NCI-H2081 (cell line): ENCODE data around the gene MYO18B.
"Not testable (repeated sequence)": the region's sequence is repeated elsewhere in the genome, so short reads cannot be mapped to it uniquely, and the experiment has no call there.

Experiments used
- DNase-seq, 2 experiments: peaks; one replicate each; lab custom pipeline; 2025; lab: John Stamatoyannopoulos, UW

MYO18B gene

GRCh38 chr22:25741692-25742626, at the start of gene MYO18B:
TSS of gene MYO18B (plus strand) at chr22:25742188. CDS start at chr22:25761093, 18,905 bp downstream.
- no peak for DNase-seq

- DNase-seq: no peak
These were observed 49.4 kb upstream of the MYO18B start for GRCh38 chr22:25692397-25693267.

GRCh38 chr22:25693268-25693565, 48.8 kb upstream of the MYO18B start:
- DNase-seq: no peak

GRCh38 chr22:25694196-25694907, 47.6 kb upstream of the MYO18B start:
- DNase-seq: no peak

GRCh38 chr22:25695146-25695545, 46.8 kb upstream of the MYO18B start:
- DNase-seq: no peak

GRCh38 chr22:25696763-25697162, 45.2 kb upstream of the MYO18B start:
- no peak for DNase-seq

- no peak for DNase-seq
These were observed 44.8 kb upstream of the MYO18B start for GRCh38 chr22:25697181-25697664.

- no peak for DNase-seq
These were observed 44.0 kb upstream of the MYO18B start for GRCh38 chr22:25697978-25698377.

- DNase-seq: no peak
These were observed 43.5 kb upstream of the MYO18B start for GRCh38 chr22:25698461-25698860.

GRCh38 chr22:25698978-25699377, 43.0 kb upstream of the MYO18B start:
- DNase-seq: no peak

- no peak for DNase-seq
These were observed 40.8 kb upstream of the MYO18B start for GRCh38 chr22:25701056-25701780.

GRCh38 chr22:25702040-25702439, 39.9 kb upstream of the MYO18B start:
- DNase-seq: peak; percentile 7 to 25

- no peak for DNase-seq
These were observed 39.3 kb upstream of the MYO18B start for GRCh38 chr22:25702571-25703167.

- DNase-seq: no peak
These were observed 37.3 kb upstream of the MYO18B start for GRCh38 chr22:25704701-25705100.

GRCh38 chr22:25706197-25706596, 35.8 kb upstream of the MYO18B start:
- DNase-seq: no peak

GRCh38 chr22:25708430-25708829, 33.6 kb upstream of the MYO18B start:
- not testable (repeated sequence) for DNase-seq

- DNase-seq: no peak
These were observed 32.2 kb upstream of the MYO18B start for GRCh38 chr22:25709758-25710157.

GRCh38 chr22:25710501-25710900, 31.5 kb upstream of the MYO18B start:
- no peak for DNase-seq

GRCh38 chr22:25711491-25711890, 30.5 kb upstream of the MYO18B start:
- DNase-seq: no peak

GRCh38 chr22:25712661-25713400, 29.2 kb upstream of the MYO18B start:
- no peak for DNase-seq
